Superior temporal gyrus (tissue), 1 donor: Measurements from ENCODE around the gene ARL6IP6.
A peak's percentile ranks its signal among the peaks of the same experiment; 100 is the strongest.
"Not testable (repeated sequence)": the region's sequence is repeated elsewhere in the genome, so short reads cannot be mapped to it uniquely, and the experiment has no call there.

Source experiments
- DNase-seq: peaks from one replicate; pipeline ENCODE4 v3.0.0-alpha.2; 2016; ENCODE audit errors: extremely low spot score

ARL6IP6 gene

DNA sequence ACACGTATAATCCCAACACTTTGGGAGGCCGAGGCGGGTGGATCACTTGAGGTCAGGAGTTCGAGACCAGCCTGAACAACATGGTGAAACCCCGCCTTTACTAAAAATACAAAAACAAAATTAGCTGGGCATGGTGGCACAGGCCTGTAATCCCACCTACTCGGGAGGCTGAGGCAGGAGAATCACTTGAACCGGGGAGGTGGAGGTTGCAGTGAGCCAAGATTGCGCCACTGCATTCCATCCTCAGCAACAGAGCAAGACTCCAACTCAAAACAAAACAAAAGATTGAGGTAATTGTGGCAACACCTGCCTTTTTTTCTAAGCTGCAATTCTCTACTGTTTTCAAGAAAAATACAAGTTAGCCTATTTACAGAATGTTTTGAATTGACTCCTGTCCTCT is 4.2 kb downstream of the ARL6IP6 start:
- DNase-seq, result not testable (repeated sequence)

DNA sequence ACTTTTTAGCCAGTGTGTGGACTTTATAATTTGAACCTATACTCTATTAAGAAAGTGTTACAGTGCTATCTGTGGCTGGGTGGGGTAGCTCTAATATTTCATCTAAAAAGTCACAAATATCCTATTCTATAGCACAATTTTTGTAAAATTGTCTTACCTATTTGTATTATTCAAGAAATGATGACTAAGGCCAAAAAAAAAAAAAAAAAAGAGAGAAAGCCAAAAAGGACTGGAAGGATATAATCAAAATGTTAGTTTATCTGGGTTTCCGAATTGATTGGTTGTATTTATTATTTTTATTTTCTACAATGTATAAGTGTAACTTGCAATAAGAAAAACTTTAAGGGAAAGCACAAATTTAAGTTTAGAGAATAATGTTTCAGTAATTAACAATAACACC is 5.5 kb downstream of the ARL6IP6 start:
- DNase-seq, result no peak

DNA sequence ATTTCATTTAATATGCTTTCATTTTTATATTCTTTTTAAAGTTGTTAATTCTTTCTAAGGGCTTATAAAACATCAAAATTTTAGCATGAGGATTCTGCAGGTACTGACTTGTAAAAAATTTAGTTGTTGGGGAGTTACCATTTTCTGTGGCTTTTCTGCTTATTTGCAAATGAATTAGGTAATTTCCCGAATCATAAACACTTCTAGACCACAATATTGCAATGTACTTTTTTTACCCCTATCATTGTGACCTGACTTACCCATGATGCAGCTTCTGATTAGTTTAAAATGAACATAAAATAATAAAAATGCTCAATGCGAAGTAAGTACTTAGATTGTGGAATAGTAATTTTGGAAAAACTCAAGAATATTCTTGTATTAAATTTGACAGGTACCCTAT is 11.4 kb downstream of the ARL6IP6 start:
- no peak for DNase-seq

DNA sequence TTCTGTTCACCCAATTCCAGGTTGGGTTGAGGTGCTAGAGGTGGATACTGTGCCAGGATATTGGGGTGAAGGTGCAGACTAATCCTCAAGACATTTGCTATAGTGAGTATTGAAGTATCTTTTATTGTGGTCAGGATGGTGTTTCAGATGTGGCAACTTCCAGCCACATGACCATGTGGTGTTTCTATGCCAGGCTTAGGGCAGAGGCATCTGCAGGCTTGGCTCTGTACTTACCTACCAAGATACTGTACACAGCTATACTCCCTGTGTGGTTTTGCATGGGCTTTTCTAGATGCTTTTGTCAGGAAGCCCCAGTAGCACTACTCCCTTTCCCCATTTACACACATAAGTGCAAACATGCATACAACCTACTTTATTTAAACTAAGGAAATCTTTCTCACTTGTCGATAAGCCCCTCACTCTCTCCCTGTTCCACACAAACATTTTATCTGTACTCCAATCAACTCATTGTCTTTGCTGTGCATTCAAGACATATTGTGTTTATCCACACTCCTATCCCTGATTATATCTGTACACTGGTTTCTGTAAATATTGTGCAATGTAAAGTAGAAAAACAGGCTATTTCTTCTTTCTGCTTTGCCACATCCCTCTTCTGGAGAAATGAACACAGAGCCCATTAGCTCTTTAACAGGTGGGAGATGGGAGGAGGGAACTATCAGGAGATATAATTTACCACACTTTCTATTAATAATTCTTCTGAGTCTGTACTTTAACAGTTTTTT is 12.3 kb downstream of the ARL6IP6 start:
- no peak for DNase-seq

DNA sequence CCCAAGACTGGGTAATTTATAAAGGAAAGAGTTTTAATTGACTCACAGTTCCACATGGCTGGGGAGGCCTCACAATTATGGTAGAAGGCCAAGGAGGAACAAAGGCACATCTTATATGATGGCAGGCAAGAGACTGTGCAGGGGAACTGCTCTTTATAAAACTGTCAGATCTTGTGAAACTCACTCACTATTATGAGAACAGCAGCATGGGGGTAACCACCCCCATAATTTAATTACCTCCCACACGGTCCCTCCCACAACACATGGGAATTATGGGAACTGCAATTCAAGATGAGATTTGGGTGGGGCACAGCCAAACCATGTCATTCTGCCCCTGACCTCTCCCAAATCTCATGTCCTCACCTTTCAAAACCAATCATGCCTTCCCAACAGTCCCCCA is 19.1 kb downstream of the ARL6IP6 start:
- not testable (repeated sequence) for DNase-seq

DNA sequence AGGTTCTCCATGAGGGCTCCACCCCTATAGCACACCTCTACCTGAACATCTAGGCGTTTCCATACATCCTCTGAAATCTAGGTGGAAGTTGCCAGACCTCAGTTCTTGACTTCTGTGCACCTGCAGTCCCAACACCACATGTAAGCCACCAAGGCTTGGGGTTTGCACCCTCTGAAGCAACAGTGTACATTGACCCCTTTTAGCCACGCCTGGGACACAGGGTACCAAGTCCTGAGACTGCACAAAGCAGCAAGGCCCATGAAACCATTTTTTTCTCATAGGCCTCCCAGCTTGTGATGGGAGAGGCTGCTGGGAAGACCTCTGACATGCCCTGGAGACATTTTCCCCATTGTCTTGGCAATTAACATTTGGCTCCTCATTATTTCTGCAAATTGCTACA is 20.0 kb downstream of the ARL6IP6 start:
- no peak for DNase-seq

DNA sequence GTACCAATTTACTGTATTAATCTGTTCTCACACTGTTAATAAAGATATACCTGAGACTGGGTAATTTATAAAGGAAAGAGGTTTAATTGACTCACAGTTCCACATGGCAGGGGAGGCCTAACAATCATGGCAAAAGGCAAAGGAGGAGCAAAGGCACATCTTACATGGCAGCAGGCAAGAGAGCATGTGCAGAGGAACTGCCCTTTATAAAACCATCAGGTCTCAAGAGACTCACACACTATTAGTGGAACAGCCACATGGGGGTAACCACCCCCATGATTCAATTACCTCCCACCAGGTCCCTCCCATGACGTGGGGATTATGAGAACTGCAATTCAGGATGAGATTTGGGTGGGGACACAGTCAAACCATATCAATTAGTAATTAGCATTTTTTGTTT is 21.3 kb downstream of the ARL6IP6 start:
- not testable (repeated sequence) for DNase-seq

DNA sequence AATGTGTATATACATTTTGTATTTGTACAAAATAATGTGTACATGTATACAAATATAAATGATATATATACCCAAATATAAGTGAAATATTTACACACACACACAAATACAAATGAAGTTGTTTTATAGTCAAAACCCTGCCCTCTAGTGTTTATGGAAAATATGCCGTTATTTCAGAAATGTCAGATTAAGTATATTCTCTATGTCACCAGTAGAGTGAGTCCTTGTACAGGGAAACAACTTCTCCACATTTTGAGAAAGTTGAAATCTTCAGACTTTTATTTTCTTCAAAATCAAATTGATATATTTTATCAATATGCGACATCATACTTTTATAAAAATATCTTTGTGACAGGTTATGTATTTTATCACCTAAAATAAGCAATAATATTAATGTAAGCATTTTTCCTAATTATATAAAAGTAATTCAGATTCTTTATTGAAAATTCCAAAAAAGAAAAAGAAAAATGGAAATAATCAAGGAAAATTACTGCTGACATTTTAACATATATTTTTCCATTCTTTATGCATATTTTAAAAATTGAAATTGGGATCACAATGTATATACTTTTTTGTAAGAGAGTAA is 22.4 kb downstream of the ARL6IP6 start:
- DNase-seq, result peak; percentile 91

DNA sequence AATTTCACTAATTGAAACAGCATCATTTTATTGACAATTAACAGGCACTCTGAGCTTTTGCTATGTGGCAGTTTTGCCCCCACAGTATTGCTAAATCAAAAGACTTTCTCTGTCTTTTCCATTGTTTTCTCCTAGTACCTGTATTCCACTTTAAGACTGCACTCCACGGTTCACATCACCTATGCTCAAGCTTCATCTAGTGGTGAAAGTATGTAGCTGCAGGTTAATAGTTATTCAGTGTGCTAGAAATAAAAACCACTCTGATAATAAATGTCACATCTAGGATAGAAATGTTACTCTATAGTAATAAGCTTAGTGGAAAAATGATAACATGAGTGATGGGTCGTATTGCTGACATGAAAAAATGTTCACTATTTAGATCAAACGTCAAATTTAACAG is 24.6 kb downstream of the ARL6IP6 start:
- no peak for DNase-seq

DNA sequence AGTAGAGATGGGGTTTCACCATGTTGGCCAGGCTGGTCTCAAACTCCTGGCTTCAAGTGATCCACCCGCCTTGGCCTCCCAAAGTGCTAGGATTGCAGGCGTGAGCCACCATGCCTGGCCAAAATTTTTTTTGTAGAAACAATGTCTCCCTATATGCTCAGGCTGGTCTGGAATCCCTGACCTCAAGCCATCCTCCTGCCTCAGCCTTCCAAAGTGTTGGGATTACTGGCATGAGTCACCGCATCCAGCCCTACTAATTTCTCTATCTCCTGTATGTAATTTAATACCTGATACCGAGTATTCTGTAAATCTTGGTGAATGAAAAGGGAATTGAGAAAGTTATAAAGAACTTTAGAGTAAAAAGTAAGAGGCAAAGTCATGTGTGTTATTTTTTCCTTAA is 29.3 kb downstream of the ARL6IP6 start:
- DNase-seq, result not testable (repeated sequence)

DNA sequence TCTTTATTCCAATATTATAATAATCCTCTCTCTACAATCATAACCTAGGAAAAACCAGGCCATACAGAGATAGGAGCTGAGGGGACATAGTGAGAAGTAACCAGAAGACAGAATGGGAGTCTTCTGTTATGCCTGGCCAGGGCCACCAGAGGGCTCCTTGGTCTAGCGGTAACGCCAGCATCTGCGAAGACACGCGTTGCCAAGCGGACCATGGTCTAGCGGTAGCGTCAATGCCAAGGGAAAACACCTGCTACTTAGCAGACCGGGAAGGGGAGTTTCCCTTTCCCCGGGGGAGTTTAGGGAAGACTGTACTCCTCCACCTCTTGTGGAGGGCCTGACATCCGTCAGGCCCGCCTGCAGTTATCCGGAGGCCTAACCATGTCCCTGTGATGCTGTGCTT is 36.6 kb downstream of the ARL6IP6 start:
- DNase-seq, result no peak

DNA sequence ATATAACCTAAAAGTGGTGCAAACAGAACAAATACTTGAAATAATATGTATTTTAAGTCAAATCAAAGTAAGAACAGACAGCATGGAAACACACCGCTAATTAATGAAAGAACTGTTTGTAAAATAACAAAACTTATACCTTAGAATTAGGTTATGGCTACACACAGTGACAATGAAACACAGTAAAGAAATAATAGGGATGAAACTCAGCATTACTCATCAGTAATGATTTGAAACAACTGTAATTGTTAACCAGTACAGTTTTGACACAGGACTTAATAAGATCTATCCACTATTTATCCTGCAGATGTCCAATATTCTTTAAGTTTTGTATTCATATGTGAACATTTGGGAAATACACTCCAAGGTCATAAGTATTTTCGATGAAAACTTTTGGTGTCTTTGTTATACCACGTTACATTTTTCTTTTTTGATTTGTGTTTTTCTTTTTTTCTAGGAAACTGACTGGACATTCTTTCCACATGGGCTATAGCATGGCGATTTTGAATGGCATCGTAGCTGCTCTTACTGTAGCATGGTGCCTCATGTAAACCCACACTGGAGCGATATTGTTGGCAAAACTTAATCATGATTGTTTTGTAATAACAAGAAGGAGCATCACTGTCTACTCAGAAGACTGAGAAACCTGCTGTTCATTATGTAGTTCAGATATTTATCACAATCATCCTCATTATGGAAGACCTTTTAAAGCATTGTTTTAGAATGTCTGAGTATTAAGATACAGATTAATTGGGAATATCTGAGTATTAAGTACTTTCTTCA is 41.1 kb downstream of the ARL6IP6 start:
- DNase-seq, result no peak

DNA sequence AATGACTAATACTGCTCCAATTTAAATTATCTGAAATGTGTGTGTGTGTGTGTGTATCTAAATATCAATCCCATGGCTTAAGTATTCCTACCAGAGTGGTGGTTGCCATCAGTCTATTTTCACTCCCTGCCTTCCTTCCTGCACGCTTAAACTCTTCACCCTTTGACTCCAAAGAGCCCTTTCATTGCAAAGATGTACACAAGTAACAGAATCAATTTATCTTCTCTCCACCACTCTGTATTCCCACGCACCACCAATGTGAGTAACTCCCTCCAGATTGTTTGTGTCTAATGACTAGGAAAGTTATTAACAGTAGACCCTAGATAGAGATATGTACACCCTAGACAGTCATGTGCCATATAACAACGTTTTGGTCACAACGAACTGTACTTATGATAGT is 42.8 kb downstream of the ARL6IP6 start:
- DNase-seq, result no peak

DNA sequence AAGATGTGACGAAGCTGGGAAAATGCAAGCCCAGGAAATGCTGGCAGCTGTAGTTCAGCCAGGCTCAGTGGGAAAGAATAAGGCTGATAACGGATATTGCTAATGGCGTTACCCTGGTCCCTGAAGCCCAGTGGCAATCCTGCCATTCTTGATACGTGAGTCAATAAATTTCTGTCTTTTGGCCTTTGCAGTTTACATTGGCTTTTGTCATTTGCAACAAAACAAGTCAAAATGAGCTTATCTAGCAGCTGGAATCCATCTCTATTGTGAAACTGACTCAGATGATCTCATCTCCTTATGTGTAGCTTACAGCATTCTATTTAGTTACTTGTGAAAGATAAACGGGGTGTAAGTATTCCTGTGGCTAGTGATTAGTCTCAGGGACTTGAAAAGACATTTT is 43.8 kb downstream of the ARL6IP6 start:
- no peak for DNase-seq

DNA sequence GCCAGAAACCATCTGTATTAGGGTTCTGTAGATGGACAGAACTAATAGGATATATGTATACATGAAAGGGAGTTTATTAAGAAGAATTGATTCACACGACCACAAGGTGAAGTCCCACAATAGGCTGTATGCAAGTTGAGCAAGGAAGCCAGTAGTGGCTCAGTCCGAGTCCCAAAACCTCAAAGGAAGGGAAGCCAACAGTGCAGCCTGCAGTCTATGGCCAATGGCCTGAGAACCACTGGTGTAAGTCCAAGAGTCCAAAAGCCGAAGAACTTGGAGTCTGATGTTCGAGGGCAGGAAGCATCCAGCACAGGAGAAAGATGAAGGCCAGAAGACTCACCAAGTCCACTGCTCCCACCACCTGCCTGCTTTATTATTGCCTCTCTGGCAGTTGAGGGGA is 44.8 kb downstream of the ARL6IP6 start:
- DNase-seq, result not testable (repeated sequence)

DNA sequence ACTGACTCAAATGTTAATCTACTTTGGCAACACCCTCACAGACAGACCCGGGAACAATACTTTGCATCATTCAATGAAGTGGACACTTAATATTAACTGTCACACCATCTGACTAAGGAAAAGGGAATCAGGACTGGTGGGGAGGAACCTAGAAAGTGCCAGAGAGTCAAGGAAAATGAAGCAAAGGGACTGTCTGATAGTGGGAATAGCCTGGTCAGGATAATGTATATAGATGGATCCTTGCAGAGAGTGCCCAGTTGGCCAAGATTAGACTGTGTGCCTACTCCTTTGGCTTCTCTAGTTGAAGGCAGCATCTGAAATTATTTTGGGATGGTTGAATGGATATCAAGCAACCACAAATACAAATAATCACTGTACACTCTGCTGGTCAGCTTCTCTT is 45.2 kb downstream of the ARL6IP6 start:
- DNase-seq, result no peak

DNA sequence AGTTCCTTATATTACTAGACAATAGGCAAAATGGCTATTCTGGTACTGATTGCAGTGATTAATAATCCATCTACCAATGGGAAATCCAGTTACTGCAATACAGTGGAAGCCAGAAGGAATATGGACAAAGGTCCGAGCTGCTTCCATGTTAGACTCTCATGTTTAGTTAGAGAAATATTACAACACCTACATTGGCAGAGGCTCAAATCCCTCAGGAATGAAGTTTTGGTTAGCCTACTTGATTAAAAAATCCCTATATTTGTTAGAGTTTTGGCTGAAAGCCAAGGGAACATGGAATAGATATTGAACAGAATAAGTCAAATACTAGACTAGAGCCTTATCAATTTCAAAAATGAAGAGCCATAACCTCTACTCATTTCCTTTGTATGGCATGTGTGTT is 48.5 kb downstream of the ARL6IP6 start:
- DNase-seq, result no peak

DNA sequence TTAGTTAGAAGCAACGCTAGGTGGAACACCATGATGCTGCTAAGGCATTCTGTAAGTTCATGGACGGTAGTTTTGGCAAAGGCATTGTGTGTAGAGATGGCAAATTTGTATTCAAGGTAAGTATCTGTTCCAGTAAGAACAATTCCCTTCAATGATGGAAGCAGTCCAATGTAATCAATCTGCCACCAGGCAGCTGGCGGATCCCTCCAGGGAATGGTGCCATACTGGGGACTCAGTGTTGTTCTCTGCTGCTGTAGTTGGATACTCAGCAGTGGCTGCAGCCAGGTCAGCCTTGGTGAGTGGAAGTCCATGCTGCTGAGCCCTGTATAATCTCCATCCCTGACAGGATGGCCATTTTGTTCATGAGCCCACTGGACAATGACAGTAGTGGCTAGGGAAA is 62.8 kb downstream of the ARL6IP6 start:
- no peak for DNase-seq

DNA sequence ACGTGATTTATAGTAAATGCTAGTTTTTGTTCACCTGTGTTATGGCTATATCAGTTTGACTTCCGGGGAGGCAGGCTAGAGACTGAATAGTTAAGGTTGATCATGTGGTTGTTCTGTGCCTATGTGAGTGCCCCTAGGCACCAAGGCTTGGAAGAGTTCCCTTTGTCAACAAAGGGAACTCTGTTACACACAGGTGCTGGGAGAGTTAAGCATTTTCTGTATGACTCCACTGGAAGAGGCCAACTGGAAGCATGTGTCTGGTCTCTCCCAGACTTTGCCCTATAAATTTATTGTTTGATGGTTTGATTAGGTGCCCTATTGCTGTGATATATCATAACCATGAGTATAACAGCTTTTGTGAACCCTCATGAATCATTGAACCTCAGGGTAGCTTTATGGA is 63.8 kb downstream of the ARL6IP6 start:
- no peak for DNase-seq

DNA sequence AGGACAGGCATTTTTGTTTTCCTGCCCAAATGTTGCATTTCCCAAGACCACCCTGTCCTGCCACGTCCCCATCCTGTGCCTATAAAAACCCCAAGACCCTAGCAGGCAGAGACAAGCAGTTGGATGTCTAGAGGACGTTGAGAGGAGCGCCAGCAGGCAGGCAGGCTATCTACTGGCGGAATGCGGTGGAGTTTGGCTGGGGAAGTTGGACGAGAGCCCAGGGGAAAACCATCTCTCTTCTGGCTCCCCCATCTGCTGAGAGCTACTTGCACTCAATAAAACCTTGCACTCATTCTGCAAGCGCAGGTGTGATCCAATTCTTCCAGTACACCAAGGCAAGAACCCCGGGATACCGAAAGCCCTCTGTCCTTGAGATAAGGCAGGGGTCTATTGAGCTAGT is 72.5 kb downstream of the ARL6IP6 start:
- DNase-seq, result no peak

DNA sequence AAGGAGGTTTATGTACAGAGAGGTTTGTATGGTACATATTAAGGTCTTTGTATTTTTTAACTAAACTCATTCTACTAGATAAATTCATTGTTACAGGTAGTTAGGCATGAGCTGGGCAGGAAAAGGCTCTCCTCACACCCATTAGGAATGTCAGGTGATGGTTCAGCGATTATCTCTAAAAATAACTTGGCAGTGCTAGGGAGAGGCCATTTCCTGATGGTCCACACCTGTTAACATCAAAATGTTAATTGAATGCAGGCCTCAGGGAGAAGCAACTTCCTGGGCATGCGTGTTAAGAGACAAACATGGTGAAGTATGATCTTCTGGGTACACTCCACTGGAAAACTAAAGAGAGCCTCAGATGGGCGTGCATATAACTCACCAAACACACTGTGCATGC is 73.6 kb downstream of the ARL6IP6 start:
- no peak for DNase-seq

DNA sequence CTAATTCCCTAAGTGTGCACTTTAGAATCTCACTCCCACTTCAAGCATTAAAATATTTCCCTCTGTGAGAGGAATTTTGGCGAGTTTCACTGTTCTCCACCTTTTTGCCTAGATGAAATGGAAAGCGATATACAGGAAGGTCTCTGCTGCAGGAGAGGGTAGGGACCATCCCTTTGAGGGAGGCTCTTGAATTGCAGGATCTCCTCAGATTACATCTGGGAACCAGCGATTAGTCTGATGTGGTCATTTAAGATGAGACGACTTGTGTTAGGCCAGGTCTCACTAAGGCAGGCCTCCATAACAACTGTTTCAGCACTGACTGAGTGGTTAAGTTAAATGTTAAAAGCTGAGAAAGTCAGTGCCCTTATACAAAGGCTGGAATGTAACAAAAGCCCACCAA is 74.6 kb downstream of the ARL6IP6 start:
- no peak for DNase-seq

DNA sequence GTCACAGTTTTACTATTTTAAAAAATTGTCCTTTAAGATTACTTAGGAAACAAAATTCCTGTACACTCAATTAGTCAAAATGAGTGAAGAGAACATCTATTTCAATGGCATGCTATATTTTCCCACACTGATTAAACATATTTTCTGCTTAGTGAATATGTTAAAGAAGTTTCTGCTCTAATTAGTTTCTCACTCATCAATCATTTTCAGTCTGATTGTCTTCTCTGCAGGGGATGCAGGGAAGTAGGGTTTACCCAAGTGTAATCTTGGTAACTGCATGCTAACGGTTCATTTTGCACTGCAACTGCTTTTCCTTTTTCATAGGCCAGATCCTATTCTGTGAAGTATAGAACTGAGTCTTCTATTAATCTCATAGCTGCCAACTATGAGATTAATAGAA is 78.5 kb downstream of the ARL6IP6 start:
- DNase-seq, result no peak
